ENCODE results near the gene NELFB. TPM values are rescaled to one million over a fixed set of nuclear protein-coding genes. Genes with fewer than 3 reads are reported as not detected.
A peak's percentile ranks its signal among the peaks of the same experiment; 100 is the strongest.
"Not testable (repeated sequence)": the region's sequence is repeated elsewhere in the genome, so short reads cannot be mapped to it uniquely, and the experiment has no call there.

Gene NELFB
- total RNA-seq, 2 donors from 2014 or later = 57.6 to 58.4 TPM

DNA sequence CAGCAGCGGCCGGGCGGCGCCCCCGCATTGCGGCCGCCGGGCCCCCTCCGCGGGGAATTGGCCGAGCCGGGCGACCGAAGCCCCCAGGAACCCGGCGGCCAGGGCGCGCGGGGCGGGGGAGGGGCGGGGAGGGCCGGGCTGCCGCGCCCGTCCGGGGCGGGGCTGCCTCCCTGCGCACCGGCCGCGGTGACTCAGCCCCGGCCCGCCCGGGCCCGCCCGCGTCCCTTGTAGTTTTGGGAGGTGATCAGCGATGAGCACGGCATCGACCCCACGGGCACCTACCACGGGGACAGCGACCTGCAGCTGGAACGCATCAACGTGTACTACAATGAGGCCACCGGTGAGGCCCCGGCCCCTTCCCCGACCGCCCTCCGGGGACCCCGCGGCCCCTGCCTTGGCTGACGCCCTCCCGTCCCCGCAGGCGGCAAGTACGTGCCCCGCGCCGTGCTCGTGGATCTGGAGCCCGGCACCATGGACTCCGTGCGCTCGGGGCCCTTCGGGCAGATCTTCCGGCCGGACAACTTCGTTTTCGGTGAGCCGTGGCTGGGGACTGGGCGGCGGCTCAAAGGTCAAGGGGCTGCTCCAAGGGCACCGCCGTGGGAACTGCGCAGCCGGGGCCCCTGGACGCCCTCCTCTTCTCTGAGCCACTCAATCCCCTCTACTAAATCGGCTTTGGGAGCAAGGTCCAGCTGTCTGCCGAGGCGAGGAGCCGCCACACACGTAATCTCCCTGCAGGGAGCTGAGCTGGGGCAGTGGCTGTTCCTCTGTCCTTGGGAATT lies 13.4 kb upstream of the NELFB start:
- ATAC-seq = peak; percentile 24 to 33
- Mint-ChIP-seq H3K9me3 (no peaks in the 10 kb centered on the region), H3K27ac (peak overlapping the region; percentile 93 to 97), H3K36me3 (peaks cover 15 to 18% of the 10 kb centered on the region in 2 donors)
- peak; percentile 62 to 76 for DNase-seq (ENCODE audit: low spot score in 2 of 2)

DNA sequence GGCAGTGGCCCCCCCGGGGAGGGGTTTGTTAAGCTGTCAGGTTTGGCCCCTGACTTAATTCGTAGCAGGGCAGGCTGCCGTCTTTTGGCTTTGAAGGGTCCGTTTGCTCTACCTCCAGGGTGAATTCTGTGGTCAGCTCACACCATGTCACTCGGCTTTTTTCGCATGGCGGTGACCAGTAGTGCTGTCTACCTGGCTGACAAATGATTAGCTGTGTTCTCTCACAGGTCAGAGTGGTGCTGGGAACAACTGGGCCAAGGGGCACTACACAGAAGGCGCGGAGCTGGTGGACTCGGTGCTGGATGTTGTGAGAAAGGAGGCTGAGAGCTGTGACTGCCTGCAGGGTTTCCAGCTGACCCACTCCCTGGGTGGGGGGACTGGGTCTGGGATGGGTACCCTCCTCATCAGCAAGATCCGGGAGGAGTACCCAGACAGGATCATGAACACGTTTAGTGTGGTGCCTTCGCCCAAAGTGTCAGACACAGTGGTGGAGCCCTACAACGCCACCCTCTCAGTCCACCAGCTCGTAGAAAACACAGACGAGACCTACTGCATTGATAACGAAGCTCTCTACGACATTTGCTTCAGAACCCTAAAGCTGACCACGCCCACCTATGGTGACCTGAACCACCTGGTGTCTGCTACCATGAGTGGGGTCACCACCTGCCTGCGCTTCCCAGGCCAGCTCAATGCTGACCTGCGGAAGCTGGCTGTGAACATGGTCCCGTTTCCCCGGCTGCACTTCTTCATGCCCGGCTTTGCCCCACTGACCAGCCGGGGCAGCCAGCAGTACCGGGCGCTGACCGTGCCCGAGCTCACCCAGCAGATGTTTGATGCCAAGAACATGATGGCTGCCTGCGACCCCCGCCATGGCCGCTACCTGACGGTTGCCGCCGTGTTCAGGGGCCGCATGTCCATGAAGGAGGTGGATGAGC lies 12.6 kb upstream of the NELFB start:
- DNase-seq (ENCODE audit: low spot score in 2 of 2) = no peak
- ATAC-seq = no peak
- Mint-ChIP-seq H3K27ac (peak overlapping the region; percentile 82 to 97), H3K36me3 (peaks cover 15 to 18% of the 10 kb centered on the region in 2 donors), H3K9me3 (no peaks in the 10 kb centered on the region)

DNA sequence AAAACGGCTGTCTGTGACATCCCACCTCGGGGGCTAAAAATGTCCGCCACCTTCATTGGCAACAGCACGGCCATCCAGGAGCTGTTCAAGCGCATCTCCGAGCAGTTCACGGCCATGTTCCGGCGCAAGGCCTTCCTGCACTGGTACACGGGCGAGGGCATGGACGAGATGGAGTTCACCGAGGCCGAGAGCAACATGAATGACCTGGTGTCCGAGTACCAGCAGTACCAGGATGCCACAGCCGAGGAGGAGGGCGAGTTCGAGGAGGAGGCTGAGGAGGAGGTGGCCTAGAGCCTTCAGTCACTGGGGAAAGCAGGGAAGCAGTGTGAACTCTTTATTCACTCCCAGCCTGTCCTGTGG lies 11.9 kb upstream of the NELFB start:
- H3K9me3 Mint-ChIP-seq; ATAC-seq; DNase-seq (ENCODE audit: low spot score in 2 of 2): not testable (repeated sequence)
- Mint-ChIP-seq H3K36me3 (peaks cover 15 to 18% of the 10 kb centered on the region in 2 donors), H3K27ac (peak overlapping the region; percentile 82 to 97)

DNA sequence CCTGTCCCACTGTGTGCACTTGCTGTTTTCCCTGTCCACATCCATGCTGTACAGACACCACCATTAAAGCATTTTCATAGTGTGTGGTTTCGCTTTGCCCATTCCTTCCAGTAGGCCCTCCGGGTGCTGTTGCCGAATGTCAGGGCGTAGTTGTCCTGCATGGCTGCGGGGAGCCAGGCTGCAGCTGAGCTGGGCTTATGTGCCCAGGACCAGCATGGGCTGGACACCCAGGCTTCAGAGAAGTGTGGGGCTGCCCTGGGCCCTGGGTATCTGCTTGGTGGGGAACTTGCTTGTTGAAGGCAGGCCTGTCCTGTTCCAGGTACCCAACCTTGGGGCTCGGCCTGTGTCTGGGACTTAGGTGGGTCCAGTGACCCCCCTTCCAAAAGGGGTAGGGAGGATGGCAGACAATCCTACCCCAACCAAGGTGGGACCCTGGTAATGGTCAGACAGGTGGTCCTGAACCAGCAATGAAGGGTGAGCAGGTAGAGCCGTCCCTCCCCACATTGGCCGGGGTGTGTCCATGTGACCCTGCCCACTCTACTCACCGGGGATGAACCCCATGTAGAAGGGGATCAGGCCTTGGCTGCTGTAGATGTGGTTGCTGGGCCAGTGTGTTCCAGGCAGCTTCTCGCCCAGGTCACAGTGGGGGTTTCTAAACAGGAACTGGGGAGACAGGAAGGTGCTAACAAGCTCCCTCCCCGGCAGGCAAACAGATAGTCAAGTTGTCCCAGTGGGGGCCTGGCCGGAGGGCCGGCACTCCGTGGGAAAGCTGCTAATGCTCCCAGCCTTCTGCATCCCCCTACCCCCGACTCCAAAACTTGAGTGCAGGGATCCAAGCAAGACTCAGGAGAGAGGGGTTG lies 11.3 kb upstream of the NELFB start:
- H3K36me3 Mint-ChIP-seq = peaks cover 15 to 16% of the 10 kb centered on the region in 2 donors
- DNase-seq (ENCODE audit: low spot score in 2 of 2) = no peak
- no peak for ATAC-seq
- H3K9me3 Mint-ChIP-seq = no peaks in the 10 kb centered on the region
- peak overlapping the region; percentile 82 to 97 for H3K27ac Mint-ChIP-seq

DNA sequence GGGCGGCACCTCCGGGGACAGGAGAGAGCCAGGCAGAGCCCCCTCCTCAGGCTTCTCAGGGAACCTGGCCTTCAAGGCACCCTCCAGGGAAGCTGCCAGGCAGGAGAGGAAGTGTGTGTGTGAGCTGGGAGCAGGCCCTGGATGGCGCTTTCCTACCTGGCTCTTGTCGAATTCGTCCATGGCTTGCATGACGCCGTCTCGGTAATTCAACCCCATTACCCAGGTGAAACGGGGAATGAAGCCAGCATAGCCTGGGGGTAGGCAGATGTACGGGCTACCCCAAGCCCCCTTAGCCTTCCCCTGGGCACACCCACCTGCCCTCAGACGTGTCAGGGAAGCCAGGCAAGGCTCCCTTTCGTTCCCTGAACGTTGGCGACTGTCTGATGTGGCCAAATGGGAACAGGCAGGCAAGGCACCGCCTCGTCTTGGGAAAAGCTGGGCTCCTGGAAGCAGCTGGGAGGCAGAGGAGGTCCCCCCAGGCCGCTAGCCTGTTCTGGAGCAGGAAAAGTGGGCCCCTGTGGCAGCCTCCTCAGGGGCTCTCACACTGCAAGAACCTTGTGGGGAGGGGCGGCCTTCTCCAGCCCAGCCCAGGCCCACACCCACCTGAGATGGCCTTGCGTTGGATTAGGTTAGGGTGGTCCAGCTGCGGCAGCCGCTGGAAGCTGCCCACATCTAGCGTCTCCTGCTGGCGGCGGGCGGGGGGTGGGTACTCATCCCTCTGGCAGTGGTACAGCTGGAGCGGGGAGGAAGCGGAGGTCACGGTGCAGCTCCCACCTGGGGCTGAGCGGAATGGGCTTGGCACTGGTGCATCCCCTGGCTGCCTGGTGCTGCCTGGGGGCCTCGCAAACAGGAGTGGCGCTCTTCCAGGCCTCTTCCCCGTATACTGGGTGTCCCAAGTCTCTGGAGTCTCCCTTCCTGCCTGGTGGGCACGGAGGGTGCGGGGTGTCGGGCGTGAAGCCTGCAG lies 10.4 kb upstream of the NELFB start:
- Mint-ChIP-seq H3K9me3 (no peaks in the 10 kb centered on the region), H3K36me3 (peaks cover 14 to 15% of the 10 kb centered on the region in 2 donors), H3K27ac (peak overlapping the region; percentile 82 to 97)
- DNase-seq (ENCODE audit: low spot score in 2 of 2) (no peak), ATAC-seq (no peak)

DNA sequence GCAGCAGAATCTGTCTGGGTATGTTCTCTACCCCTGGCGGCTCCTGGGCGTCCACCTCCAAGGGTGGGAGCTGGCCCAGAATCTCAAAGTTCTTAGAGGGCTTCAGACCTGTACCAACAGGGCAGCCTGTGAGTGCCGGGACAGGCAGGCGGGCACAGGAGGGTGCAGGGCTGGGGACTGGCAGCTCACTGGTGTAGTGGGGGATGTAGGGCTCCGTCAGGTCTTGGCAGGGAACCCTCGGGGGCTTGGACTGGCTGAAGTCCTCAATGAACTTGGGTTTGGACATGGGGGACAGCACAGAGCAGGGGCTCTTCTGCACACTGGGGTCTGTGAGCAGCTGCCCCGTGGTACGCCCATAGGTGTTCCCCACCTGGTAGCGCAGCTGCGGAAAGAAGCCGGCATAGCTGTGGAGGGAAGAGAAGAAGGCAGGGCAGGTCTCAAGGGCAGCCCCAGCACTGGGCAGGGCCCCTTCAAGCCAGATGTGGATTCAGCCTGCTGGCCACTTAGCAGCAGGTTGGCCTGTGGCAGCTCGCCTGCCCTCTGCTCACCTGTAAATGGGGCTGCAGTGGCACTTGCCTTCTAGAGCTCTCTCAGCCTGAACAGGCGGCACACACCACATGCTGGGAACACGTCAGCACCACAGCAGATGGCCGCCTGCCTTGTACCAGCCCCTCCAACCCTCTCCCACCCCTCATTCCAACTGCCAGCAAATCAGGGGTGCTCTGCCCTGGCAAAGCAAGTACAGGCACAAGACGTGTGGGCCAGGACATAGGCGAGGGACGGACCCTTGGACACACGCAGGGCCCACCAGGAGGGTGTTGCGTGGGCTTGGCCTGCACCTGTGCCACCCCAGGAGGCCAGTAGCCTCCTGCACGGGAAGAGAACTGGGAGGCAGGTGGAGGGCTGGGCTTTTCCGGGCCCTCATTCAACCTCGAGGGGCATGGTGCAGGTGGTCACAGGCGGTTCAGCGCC lies 9.4 kb upstream of the NELFB start:
- Mint-ChIP-seq H3K27ac (peak overlapping the region; percentile 14 to 97), H3K36me3 (peaks cover 14 to 15% of the 10 kb centered on the region in 2 donors), H3K9me3 (no peaks in the 10 kb centered on the region)
- no peak for ATAC-seq
- DNase-seq (ENCODE audit: low spot score in 2 of 2) = peak in 1 of 2 donors; percentile 56

DNA sequence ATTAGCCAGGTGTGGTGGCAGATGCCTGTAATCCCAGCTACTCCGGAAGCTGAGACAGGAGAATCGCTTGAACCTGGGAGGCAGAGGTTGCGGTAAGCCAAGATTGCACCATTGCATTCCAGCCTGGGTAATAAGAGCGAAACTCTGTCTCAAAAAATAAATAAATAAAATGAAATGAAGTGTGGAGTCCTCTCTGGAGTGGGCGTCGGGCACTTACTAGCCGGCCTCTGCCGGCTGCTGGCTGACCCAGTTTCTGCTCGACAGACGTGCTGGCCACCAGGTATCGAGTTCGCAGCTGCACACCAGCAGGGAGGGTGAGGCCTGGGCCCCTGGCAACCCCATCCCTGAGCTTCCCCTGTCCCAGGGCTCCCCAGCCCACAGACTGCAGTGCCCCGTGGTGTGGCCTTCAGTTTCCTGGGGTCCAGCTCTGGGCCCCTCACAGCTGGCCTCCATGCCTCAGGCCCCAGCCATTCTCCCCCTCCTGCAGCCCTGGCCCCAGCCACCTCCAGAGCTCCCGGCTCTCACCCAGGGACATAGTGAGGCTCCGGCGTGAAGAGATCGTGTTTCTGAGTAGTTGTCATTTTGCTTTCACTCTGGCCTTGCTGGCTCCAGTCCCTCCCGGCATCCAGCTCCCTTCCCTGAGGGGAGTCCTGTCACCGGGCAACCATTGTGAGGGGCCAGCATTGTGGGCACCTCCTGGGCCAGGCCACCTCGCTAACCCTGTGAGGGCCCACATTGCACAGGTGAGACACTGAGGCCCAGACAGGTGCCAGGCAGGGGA lies 7.8 kb upstream of the NELFB start:
- peak in 1 of 2 donors; percentile 6 for ATAC-seq
- Mint-ChIP-seq H3K36me3 (peaks cover 9 to 10% of the 10 kb centered on the region in 2 donors), H3K9me3 (no peaks in the 10 kb centered on the region), H3K27ac (no peak overlapping the region)
- peak in 1 of 2 donors; percentile 55 for DNase-seq (ENCODE audit: low spot score in 2 of 2)

DNA sequence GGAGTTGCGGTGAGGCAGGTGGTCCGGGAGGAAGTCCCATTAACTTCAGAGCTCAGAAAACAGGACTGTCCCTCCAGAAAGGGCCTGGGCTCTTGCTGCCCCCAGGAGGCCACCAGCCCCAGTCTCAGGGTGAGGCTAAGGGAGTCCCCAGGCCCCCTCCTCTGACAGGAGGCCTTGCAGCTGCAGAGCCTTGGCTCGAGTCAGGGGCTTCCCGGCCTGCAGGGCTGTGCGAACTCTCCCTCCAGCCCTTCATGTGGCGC lies 7.3 kb upstream of the NELFB start:
- DNase-seq (ENCODE audit: low spot score in 2 of 2) = no peak
- H3K9me3 Mint-ChIP-seq = no peaks in the 10 kb centered on the region
- no peak overlapping the region for H3K27ac Mint-ChIP-seq
- peaks cover 4 to 5% of the 10 kb centered on the region in 2 donors for H3K36me3 Mint-ChIP-seq
- no peak for ATAC-seq

DNA sequence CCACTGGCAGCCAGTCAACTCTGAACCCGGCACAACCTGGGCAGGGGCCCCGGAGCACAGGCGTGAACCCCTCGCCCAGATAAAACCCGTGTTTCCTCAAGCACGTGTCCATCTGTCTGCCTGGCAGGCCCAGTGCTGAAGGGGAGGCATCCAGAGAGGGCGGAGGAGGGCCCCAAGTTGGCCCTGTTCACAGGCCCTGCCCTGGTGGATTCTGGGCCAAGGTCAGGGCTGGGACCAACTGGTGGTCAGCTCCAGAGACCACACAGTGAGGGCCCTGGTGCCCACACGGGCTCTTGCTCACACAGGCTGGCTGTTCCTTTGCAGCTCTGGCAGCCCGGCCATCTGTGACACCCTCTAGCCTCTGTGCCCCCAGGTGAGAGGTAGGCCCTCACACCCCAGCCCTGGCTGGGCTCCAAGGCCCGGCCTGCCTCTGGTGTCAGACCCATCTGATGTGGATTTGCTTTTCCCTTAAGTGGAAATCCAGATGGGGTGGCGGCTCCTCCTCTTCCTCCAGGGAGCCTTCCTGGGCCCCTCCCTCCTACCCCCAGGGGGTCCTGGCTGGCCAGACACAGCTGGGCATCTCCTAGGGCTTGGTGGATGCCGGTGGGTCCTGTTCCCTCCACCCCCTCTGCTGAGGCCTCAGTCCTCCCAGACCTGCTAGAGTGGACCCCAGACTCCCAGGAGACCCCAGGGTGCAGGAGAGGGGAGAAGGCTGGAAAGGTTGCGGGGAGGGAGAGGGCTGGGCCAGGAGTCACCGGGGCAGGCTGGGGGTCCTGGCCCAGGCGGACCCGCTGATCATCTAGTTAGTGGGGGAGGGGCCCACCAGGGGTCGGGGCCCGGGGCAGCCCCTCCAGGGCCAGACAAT lies 4.6 kb upstream of the NELFB start:
- Mint-ChIP-seq H3K9me3 (no peaks in the 10 kb centered on the region), H3K27ac (no peak overlapping the region), H3K36me3 (peaks cover 0 to 4% of the 10 kb centered on the region in 2 donors)
- DNase-seq (ENCODE audit: low spot score in 2 of 2) = no peak
- no peak for ATAC-seq

DNA sequence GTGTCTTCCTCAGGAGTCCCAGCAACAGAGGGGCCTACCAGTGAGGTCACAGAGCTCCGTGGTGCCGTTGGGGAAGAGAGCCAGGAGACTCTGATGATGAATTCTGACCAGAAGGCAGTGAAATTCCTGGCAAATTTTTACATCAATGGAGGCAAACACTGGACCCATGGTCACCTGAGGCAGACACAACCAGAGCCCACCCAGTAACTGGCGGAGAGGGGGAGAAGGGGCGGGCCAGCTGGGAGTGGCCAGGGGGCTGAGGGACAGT lies 4.0 kb upstream of the NELFB start, which contains the start of gene STPG3:
Gene STPG3 (plus strand): TSS at position 93 of the 268 bp plus-strand sequence. CDS start 1 bp downstream, at position 94.
- H3K36me3 Mint-ChIP-seq = peaks cover 0 to 10% of the 10 kb centered on the region in 2 donors
- no peak for ATAC-seq

DNA sequence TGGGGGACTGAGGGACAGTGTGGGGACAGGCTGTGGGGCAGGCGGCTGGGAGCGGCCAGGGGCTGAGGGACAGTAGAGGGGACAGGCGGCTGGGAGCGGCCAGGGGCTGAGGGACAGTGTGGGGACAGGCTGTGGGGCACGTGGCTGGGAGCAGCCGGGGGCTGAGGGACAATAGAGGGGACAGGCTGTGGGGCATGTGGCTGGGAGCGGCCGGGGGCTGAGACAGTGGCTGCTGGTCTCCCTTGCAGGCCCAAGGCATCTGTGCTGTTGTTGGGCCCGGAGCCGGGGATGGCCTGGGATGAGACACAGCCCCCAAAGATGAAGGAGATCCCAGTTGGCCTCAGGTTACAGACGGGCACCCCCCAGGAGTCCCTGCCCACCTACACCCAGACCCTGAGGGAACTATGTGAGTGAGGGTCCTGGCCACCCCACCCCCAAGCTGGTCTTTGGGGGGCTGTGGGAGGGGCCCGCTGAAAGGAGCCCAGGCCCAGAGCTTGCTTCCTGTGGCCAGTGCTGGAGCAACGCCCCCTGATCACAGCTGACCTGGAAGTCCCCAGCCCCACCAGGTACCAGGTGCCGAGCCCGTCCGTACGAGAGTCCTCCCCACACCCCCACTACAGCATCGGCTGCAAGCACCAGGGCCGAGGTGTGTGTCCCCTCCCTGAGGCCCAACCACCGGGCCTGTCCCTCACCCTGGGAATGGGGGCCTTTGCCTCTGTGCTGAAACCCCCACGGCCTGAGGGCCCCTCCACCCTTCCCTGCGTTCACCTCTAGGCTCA lies 3.4 kb upstream of the NELFB start:
- no peak for DNase-seq (ENCODE audit: low spot score in 2 of 2)
- H3K9me3 Mint-ChIP-seq = no peaks in the 10 kb centered on the region
- H3K27ac Mint-ChIP-seq = no peak overlapping the region
- peaks cover 0 to 16% of the 10 kb centered on the region in 2 donors for H3K36me3 Mint-ChIP-seq
- no peak for ATAC-seq

More for the DNA sequence above, 4.0 kb upstream of the NELFB start, which contains the start of gene STPG3:
- no peaks in the 10 kb centered on the region for H3K9me3 Mint-ChIP-seq
- H3K27ac Mint-ChIP-seq = no peak within 1 kb of the TSS
- no peak for DNase-seq (ENCODE audit: low spot score in 2 of 2)

DNA sequence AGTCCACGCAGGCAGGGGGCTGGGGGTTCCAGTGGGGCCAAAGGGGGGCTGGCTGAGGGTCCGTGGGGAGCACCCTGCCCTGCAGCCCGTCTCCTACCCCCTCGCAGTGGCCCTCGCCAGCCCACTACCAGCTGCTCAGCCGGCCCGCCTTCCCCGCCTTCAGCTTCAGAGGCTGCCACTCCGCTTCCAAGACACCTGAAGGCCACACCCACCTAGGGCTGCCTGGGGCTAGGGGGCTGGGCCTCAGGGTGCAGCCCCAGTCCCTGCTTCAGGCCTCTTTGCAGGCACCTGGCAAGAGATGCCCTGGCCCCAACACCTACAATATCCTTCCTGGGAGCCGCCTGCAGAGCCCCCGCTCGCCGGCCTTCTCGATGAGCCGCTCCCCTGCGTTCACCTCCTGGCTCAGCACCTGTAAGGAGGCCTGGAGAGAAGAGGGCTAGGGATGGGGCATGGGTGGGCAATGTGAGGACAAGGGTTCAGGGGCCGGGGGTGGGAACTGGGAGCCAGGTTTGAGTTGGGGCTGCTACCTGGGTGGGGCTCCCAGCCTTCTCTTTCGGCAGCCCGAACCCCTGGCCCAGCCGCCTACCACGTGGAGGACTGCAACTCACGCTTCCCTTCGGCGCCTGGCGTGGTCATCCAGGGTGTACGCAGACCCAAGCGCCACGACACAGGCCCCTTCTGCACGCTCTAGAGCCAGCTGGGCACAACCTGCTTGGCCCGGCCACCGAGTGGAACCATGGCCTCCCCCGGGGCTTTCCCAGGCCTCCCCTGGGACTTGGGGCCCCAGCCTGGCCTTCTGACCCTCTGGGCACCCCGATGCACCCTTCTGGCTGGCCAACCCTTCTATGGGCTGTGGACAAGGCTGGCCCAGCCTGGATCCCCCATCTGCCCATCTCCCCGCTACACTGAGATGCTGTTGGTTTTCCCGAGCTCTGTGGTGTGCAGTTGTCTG lies 2.3 kb upstream of the NELFB start:
- no peak overlapping the region for H3K27ac Mint-ChIP-seq
- DNase-seq (ENCODE audit: low spot score in 2 of 2) (no peak), ATAC-seq (no peak)
- H3K9me3 Mint-ChIP-seq = no peaks in the 10 kb centered on the region
- peaks cover 0 to 16% of the 10 kb centered on the region in 2 donors for H3K36me3 Mint-ChIP-seq
